Heart left ventricle (tissue), 16 donors: Measurements from ENCODE around the gene VDR. TPM values are rescaled to one million over a fixed set of nuclear protein-coding genes. Genes with fewer than 3 reads are reported as not detected.
A peak's percentile ranks its signal among the peaks of the same experiment; 100 is the strongest.

ENCODE experiments used
- ATAC-seq, 4 donors: fragments of 200-7000 bp; cut with Tn5 transposase; one replicate each; pipeline ENCODE4 v1.9.1; 2020 to 2022; ENCODE audit warnings: moderate library complexity in 4 of 4, mild to moderate bottlenecking in 3 of 4, moderate number of reproducible peaks in 1 of 4
- DNase-seq, 5 donors: peaks; one replicate each; pipeline ENCODE4 v3.0.0-alpha.2; 2020
- H3K27ac ChIP-seq, 12 donors: fragments of 200-600 bp; sonication (generic) in 4 of 12; one replicate each; pipeline versions ENCODE4 v1.5.0 to v1.8.0; 2016 to 2022; ENCODE audit warnings: mild to moderate bottlenecking in 2 of 12
- H3K27me3 ChIP-seq, 9 donors: fragments of 200-600 bp; sonication (generic) in 2 of 9; one replicate each; pipeline versions ENCODE4 v1.5.1 to v1.8.0; 2016 to 2022; ENCODE audit warnings: mild to moderate bottlenecking in 3 of 9
- H3K36me3 ChIP-seq, 9 donors: fragments of 200-600 bp; sonication (generic) in 2 of 9; one replicate each; pipeline versions ENCODE4 v1.5.0 to v1.8.0; 2018 to 2022; ENCODE audit warnings: mild to moderate bottlenecking in 2 of 9
- H3K4me1 ChIP-seq, 12 donors: fragments of 200-600 bp; sonication (generic) in 4 of 12; one replicate each; pipeline versions ENCODE4 v1.5.0 to v1.8.0; 2016 to 2022; ENCODE audit warnings: mild to moderate bottlenecking in 3 of 12
- H3K4me3 ChIP-seq, 12 donors: fragments of 200-600 bp; sonication (generic) in 4 of 12; one replicate each; pipeline versions ENCODE4 v1.5.0 to v1.8.0; 2017 to 2022; ENCODE audit warnings: mild to moderate bottlenecking in 9 of 12, moderate library complexity in 4 of 12
- H3K9me3 ChIP-seq, 12 donors: fragments of 200-600 bp; sonication (generic) in 4 of 12; one replicate each; pipeline versions ENCODE4 v1.5.0 to v1.8.0; 2016 to 2022; ENCODE audit warnings: mild to moderate bottlenecking in 1 of 12
- POLR2A ChIP-seq, 2 donors: fragments of 450-650 bp; IDR thresholded peaks; one replicate each; pipeline ENCODE4 v1.6.1; 2017; ENCODE audit warnings: antibody characterized with exemption in 2 of 2, mild to moderate bottlenecking in 2 of 2, moderate library complexity in 2 of 2
- WGBS, 4 donors: extraction: QIAGEN DNeasy Blood & Tissue Kit in 2 of 4; methylation state at CpG; one replicate each; pipeline versions ENCODE4 v1.1.5 to v1.1.7; 2013 to 2018; 5-methylcytosine and 5-hydroxymethylcytosine counted together
- intact Hi-C, 10 donors: fragments of 100-400 bp; cut with DNase I; formaldehyde crosslinking; loops; one replicate each; pipeline versions ENCODE4 v1.11.1 to v1.14.2; 2022
- polyA plus RNA-seq, 2 donors: library from polyadenylated mRNA; stranded (reverse); fragments of 200-250 nt; gene quantifications; one replicate each; pipeline ENCODE4 v1.2.3, GENCODE V29; 2013
- total RNA-seq, 9 donors: library from RNA; depleted of rRNA in 2 of 9; stranded (reverse); fragments of >200 nt in 2 of 9; fragmentation: NEBNext Ultra II Directional in 3 of 9; extraction: Animal tissue kit (Norgen Biotek cat#: 25700) in 3 of 9; gene quantifications; one replicate each; pipeline versions ENCODE4 v1.1.0 to v1.2.4, GENCODE V29; 2016 to 2023
- TF ChIP-seq, protein P1 (sequence below), 12 donors: fragments of 200-600 bp; sonication (generic) in 4 of 12; IDR thresholded peaks; one replicate each; pipeline versions ENCODE4 v1.5.0 to v1.8.0; 2018 to 2022; ENCODE audit warnings: antibody characterized with exemption in 12 of 12, mild to moderate bottlenecking in 5 of 12
- donor health status: ischemic (EF 13 %, LVEDD 7.1; RV severe dilation, severe dysfunction).
- donor health status: healthy with polysubstance abuse.
- donor health status: DM: no; HTN: yes; CAD: no.
- donor health status: DM: no; HTN: no; CAD: no.
- donor health status: ischemic (EF 25% LVEDD 6.9; RV normal size, moderate dysfunction).
- donor health status: ischemic (EF 25% LVEDD 5.7; RV mildly dilated, moderate dysfunction).
- donor health status: healthy.
- donor health status: DM: yes; HTN: yes; CAD: no.
- donor health status: ischemic (EF 35%, LVEDD 5.7; RV mildly dilated, moderate dysfunction).
- donor health status: nonischemic (EF 11% LVEDD 7.7; RV severe dilation, severe dysfunction).
- donor health status: DM: yes; HTN: yes; CAD: no.
- donor health status: PGD.
- donor health status: ischemic (EF 29% LVEDD 5.4; RV normal size, mild dysfunction).
- donor health status: nonischemic (EF 23%, LVEDD 6.1; RV moderate dilation, normal function).

Gene VDR
- total and polyA plus RNA-seq, 11 donors = 0.15 to 4.3 (median 0.63) TPM

DNA sequence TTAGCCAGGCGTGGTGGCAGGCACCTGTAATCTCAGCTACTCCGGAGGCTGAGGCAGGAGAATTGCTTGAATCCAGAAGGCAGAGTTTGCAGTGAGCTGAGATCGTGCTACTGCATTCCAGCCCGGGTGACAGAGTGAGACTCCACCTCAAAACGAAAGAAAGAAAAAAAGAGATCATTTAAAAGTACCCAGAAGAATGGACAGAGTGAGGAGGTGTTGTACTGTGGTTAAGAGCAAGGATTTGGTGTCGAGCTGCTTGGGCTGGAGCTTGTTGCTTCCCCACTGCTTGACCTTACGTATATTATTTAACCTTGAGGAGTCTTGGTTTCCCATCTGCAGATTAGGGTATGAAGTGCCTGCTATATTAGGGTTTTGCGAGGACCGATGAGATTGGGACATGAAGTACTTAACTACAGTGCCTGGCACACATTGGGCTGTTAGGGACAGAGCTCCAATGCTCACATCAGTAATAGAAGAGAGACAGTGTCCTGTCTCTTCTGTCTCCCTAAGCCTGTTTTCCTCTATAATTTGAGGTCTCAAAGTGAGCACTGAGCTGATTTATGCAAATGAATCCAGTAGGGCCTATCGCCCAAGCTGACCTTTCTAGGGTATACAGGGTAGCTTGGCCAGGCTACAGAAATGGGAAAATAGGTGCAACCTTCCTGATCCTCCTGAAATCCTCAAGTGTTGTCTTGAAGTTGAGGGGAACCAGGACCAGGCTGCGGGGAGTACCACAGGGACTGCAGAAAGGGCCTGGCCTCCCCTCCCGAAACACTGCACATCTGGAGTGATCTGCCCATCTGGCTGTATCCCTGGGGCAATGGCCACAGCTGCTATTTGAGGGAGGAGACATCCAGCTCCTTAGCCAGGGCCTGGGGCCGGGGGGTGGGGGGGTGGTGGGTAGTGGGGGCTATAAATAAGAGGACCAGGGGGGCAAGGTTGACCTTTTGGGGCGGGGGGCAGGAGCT lies 76.5 kb downstream of the VDR start:
- WGBS, 4 donors = 38 to 50% (median 42%) methylated on average over 14 of the region's 14 CpGs
- ATAC-seq (peak; percentile 64 to 81 (median 70)), DNase-seq (peak in 2 of 5 donors; percentile 67 to 74)
- Histone ChIP-seq H3K9me3 (no peaks in the 10 kb centered on the region), H3K27me3 (no peaks in the 10 kb centered on the region), H3K4me1 (peaks cover 11 to 82% (median 65%) of the 10 kb centered on the region in 12 donors), H3K27ac (peak overlapping the region; percentile 76 to 99 (median 90)), H3K4me3 (peak overlapping the region in 3 of 12 donors; percentile 1 to 16 (median 12)), H3K36me3 (no peaks in the 10 kb centered on the region)
- intact Hi-C loops = no loop called here
- no peak for TF ChIP-seq POLR2A (IDR thresholded peaks at IDR 0.05)
- TF ChIP-seq, protein P1, sequence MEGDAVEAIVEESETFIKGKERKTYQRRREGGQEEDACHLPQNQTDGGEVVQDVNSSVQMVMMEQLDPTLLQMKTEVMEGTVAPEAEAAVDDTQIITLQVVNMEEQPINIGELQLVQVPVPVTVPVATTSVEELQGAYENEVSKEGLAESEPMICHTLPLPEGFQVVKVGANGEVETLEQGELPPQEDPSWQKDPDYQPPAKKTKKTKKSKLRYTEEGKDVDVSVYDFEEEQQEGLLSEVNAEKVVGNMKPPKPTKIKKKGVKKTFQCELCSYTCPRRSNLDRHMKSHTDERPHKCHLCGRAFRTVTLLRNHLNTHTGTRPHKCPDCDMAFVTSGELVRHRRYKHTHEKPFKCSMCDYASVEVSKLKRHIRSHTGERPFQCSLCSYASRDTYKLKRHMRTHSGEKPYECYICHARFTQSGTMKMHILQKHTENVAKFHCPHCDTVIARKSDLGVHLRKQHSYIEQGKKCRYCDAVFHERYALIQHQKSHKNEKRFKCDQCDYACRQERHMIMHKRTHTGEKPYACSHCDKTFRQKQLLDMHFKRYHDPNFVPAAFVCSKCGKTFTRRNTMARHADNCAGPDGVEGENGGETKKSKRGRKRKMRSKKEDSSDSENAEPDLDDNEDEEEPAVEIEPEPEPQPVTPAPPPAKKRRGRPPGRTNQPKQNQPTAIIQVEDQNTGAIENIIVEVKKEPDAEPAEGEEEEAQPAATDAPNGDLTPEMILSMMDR (IDR thresholded peaks at IDR 0.05) = no peak

DNA sequence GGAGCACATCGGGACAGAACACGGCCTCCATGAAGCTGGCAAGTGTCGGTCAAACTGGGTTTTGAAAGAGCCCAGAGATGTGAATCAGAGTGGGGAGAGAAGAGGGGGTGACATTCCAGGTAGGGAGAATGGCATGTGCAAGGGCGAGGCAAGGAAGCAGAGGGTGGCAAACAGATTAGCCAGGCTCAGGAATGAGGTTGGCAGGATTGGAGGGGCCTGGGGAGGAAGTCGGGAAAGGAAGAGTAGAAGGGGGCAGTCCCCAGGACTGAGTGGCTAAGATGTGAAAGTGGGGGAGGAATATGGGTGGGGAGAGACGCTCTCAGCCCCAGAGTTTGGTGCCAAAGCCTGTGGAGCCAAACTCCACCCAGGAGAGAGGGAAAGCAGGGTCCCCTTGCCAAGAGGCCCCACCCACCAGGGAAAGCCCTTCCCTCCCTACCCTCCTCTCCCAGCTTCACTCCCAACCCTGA lies 79.6 kb downstream of the VDR start:
- Histone ChIP-seq H3K36me3 (no peaks in the 10 kb centered on the region), H3K27ac (peak overlapping the region; percentile 7 to 99 (median 79)), H3K9me3 (no peaks in the 10 kb centered on the region), H3K27me3 (no peaks in the 10 kb centered on the region), H3K4me3 (no peak overlapping the region), H3K4me1 (peaks cover 15 to 98% (median 83%) of the 10 kb centered on the region in 12 donors)
- 59 to 68% (median 64%) methylated on average over 6 of the region's 6 CpGs for WGBS, 4 donors
- DNase-seq = peak in 3 of 5 donors; percentile 49 to 72 (median 59)
- intact Hi-C loops = no loop called here
- no peak for ATAC-seq
- TF ChIP-seq POLR2A (IDR thresholded peaks at IDR 0.05) = no peak
- TF ChIP-seq, protein P1 (IDR thresholded peaks at IDR 0.05) = no peak

DNA sequence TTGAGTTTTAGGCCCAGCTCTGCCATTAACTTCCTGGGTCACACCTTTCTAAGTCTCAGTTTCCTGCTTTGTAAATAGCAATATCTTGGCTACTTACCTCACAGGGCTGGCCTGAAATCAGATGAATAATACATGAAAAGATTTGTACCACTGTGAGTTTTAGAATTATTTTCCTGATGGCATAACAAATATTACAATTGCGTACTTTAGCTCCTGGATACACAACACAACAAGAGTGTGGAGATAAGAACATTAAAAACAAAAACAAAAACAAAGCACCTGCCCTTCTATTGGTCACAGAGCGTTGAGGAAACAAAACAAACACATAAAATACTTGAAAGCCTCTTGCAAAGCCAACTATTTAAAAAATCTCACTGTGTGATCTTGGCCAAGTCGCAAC lies 80.2 kb downstream of the VDR start:
- ATAC-seq (no peak), DNase-seq (no peak)
- no peaks in the 10 kb centered on the region for H3K27me3 ChIP-seq
- H3K27ac ChIP-seq = peak overlapping the region; percentile 44 to 99 (median 79)
- H3K4me1 ChIP-seq = peaks cover 9 to 92% (median 77%) of the 10 kb centered on the region in 12 donors
- H3K36me3 ChIP-seq = no peaks in the 10 kb centered on the region
- H3K4me3 ChIP-seq = no peak overlapping the region
- intact Hi-C loops = no loop called here
- WGBS, 4 donors = 78 to 87% (median 83%) methylated on average over 3 of the region's 3 CpGs
- no peak for TF ChIP-seq POLR2A (IDR thresholded peaks at IDR 0.05)
- TF ChIP-seq, protein P1 (IDR thresholded peaks at IDR 0.05) = no peak
- H3K9me3 ChIP-seq = no peaks in the 10 kb centered on the region

DNA sequence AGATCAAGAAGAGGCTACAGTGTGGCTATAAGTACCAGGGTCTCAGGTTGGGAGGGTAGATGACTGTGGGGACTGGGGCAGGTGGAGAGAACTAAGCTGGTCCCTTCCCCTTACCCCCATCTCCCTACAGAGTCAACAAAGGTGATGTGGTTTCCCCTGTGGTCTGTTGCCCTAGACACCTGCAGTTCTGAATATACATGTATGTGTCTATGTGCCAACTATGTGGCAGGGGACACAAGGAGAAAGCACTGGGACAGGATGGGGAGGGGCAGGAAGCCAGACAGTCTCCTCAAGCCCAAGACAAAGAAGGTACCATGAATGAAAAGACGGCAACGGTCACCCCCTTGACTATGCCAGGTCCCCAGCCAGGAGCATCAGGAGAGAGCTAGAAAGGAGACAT lies 80.6 kb downstream of the VDR start:
- Histone ChIP-seq H3K4me1 (peaks cover 5 to 88% (median 73%) of the 10 kb centered on the region in 12 donors), H3K36me3 (no peaks in the 10 kb centered on the region), H3K27me3 (no peaks in the 10 kb centered on the region), H3K4me3 (no peak overlapping the region), H3K9me3 (no peaks in the 10 kb centered on the region), H3K27ac (peak overlapping the region; percentile 44 to 99 (median 79))
- DNase-seq (peak in 1 of 5 donors; percentile 23), ATAC-seq (no peak)
- intact Hi-C loops = no loop called here
- TF ChIP-seq, protein P1 (IDR thresholded peaks at IDR 0.05) = no peak
- TF ChIP-seq POLR2A (IDR thresholded peaks at IDR 0.05) = no peak
- WGBS, 4 donors = 60 to 73% (median 71%) methylated on average over 2 of the region's 2 CpGs
